Retinal pigment epithelial cell (primary cell): Measurements from ENCODE around the gene KRTAP10-5.
"Not testable (repeated sequence)": the region's sequence is repeated elsewhere in the genome, so short reads cannot be mapped to it uniquely, and the experiment has no call there.

Source experiments
- DNase-seq: peaks from one replicate; pipeline ENCODE4 v3.0.0-alpha.2; 2010; ENCODE audit warnings: low read depth
- H3K4me3 ChIP-seq: 2 replicates; pipeline ENCODE4 v1.5.1; 2011; ENCODE audit warnings: mild to moderate bottlenecking, low read length, control low read depth, moderate library complexity
- CTCF ChIP-seq: conservative IDR thresholded peaks from 2 replicates; pipeline ENCODE4 v1.5.1; 2011; ENCODE audit warnings: low read depth, low read length, control low read depth, inconsistent platforms

Gene KRTAP10-5

GRCh38 chr21:44555200-44555875, 25.1 kb downstream of the KRTAP10-5 start:
- no peak for TF ChIP-seq CTCF
- DNase-seq, result no peak
- no peak overlapping the region for H3K4me3 ChIP-seq

GRCh38 chr21:44552681-44553080, 27.7 kb downstream of the KRTAP10-5 start:
- no peak overlapping the region for H3K4me3 ChIP-seq
- no peak for DNase-seq
- TF ChIP-seq CTCF, result no peak

- no peak overlapping the region for H3K4me3 ChIP-seq
- TF ChIP-seq CTCF, result no peak
- DNase-seq, result no peak
Measured at GRCh38 chr21:44552136-44552535, 28.3 kb downstream of the KRTAP10-5 start.

- no peak within 1 kb of the TSS for H3K4me3 ChIP-seq
- TF ChIP-seq CTCF, result no peak
- DNase-seq, result no peak
Measured at GRCh38 chr21:44551340-44551961, 29.0 kb downstream of the KRTAP10-5 start, which contains the start of gene KRTAP10-2. Gene KRTAP10-2 (minus strand): TSS chr21:44551505. CDS start chr21:44551458, 47 bp downstream.

GRCh38 chr21:44550807-44551206, 29.6 kb downstream of the KRTAP10-5 start:
- TF ChIP-seq CTCF, result no peak
- no peak overlapping the region for H3K4me3 ChIP-seq
- DNase-seq, result no peak

GRCh38 chr21:44550285-44550684, 30.1 kb downstream of the KRTAP10-5 start:
- not testable (repeated sequence) for H3K4me3 ChIP-seq, DNase-seq

GRCh38 chr21:44549525-44550211, 30.7 kb downstream of the KRTAP10-5 start:
- DNase-seq, result no peak
- no peak for TF ChIP-seq CTCF
- no peak overlapping the region for H3K4me3 ChIP-seq
